ENCODE measurements around the gene UPK3BL1. TPM values are rescaled to one million over a fixed set of nuclear protein-coding genes. Genes with fewer than 3 reads are reported as not detected.
"Not testable (repeated sequence)": the region's sequence is repeated elsewhere in the genome, so short reads cannot be mapped to it uniquely, and the experiment has no call there.

UPK3BL1 gene
- total RNA-seq, 2 experiments from 2014 or later = 31.4 to 37.2 TPM

- ATAC-seq; DNase-seq; H3K36me3 Mint-ChIP-seq (ENCODE audit: low read depth); POLR2A ChIA-PET; H3K9me3 Mint-ChIP-seq (ENCODE audit: insufficient read depth); CTCF ChIA-PET; H3K4me1 Mint-ChIP-seq (ENCODE audit: low read depth); H3K27me3 Mint-ChIP-seq (ENCODE audit: low read depth); H3K4me3 Mint-ChIP-seq; H3K27ac Mint-ChIP-seq: not testable (repeated sequence)
Observed at GRCh38 chr7:102666850-102667249, 24.3 kb upstream of the UPK3BL1 start.

GRCh38 chr7:102664765-102665164 lies 22.2 kb upstream of the UPK3BL1 start:
- ATAC-seq; CTCF ChIA-PET; H3K27ac Mint-ChIP-seq; H3K36me3 Mint-ChIP-seq (ENCODE audit: low read depth); H3K27me3 Mint-ChIP-seq (ENCODE audit: low read depth); POLR2A ChIA-PET; H3K4me1 Mint-ChIP-seq (ENCODE audit: low read depth); H3K4me3 Mint-ChIP-seq; H3K9me3 Mint-ChIP-seq (ENCODE audit: insufficient read depth); DNase-seq: not testable (repeated sequence)

GRCh38 chr7:102649924-102650323 lies 7.3 kb upstream of the UPK3BL1 start, which contains the start of gene SPDYE2B:
Gene SPDYE2B, plus strand, starts transcription at chr7:102650319. Its CDS starts 2,030 bp downstream, at chr7:102652349.
- DNase-seq; H3K4me3 Mint-ChIP-seq; H3K4me1 Mint-ChIP-seq (ENCODE audit: low read depth); POLR2A ChIA-PET; CTCF ChIA-PET; H3K36me3 Mint-ChIP-seq (ENCODE audit: low read depth); H3K27ac Mint-ChIP-seq; ATAC-seq; H3K9me3 Mint-ChIP-seq (ENCODE audit: insufficient read depth); H3K27me3 Mint-ChIP-seq (ENCODE audit: low read depth): not testable (repeated sequence)

GRCh38 chr7:102647813-102648212 lies 5.2 kb upstream of the UPK3BL1 start:
- H3K36me3 Mint-ChIP-seq (ENCODE audit: low read depth); H3K4me1 Mint-ChIP-seq (ENCODE audit: low read depth); ATAC-seq; H3K27me3 Mint-ChIP-seq (ENCODE audit: low read depth); H3K9me3 Mint-ChIP-seq (ENCODE audit: insufficient read depth); POLR2A ChIA-PET; H3K4me3 Mint-ChIP-seq; CTCF ChIA-PET; DNase-seq; H3K27ac Mint-ChIP-seq: not testable (repeated sequence)

- POLR2A ChIA-PET; H3K36me3 Mint-ChIP-seq (ENCODE audit: low read depth); H3K4me3 Mint-ChIP-seq; CTCF ChIA-PET; H3K9me3 Mint-ChIP-seq (ENCODE audit: insufficient read depth); H3K27ac Mint-ChIP-seq; H3K27me3 Mint-ChIP-seq (ENCODE audit: low read depth); ATAC-seq; DNase-seq; H3K4me1 Mint-ChIP-seq (ENCODE audit: low read depth): not testable (repeated sequence)
Observed at GRCh38 chr7:102643404-102643803, 813 bp upstream of the UPK3BL1 start.

GRCh38 chr7:102638848-102639247 lies 3.7 kb downstream of the UPK3BL1 start:
- H3K36me3 Mint-ChIP-seq (ENCODE audit: low read depth); H3K27ac Mint-ChIP-seq; POLR2A ChIA-PET; H3K9me3 Mint-ChIP-seq (ENCODE audit: insufficient read depth); ATAC-seq; H3K27me3 Mint-ChIP-seq (ENCODE audit: low read depth); DNase-seq; H3K4me3 Mint-ChIP-seq; H3K4me1 Mint-ChIP-seq (ENCODE audit: low read depth); CTCF ChIA-PET: not testable (repeated sequence)

GRCh38 chr7:102636956-102637355 lies 5.6 kb downstream of the UPK3BL1 start:
- H3K27ac Mint-ChIP-seq; CTCF ChIA-PET; ATAC-seq; DNase-seq; H3K4me1 Mint-ChIP-seq (ENCODE audit: low read depth); POLR2A ChIA-PET; H3K36me3 Mint-ChIP-seq (ENCODE audit: low read depth); H3K4me3 Mint-ChIP-seq; H3K27me3 Mint-ChIP-seq (ENCODE audit: low read depth); H3K9me3 Mint-ChIP-seq (ENCODE audit: insufficient read depth): not testable (repeated sequence)

GRCh38 chr7:102635354-102635753 lies 7.2 kb downstream of the UPK3BL1 start:
- H3K4me1 Mint-ChIP-seq (ENCODE audit: low read depth); CTCF ChIA-PET; H3K27ac Mint-ChIP-seq; POLR2A ChIA-PET; H3K4me3 Mint-ChIP-seq; DNase-seq; H3K36me3 Mint-ChIP-seq (ENCODE audit: low read depth); H3K27me3 Mint-ChIP-seq (ENCODE audit: low read depth); ATAC-seq; H3K9me3 Mint-ChIP-seq (ENCODE audit: insufficient read depth): not testable (repeated sequence)

- H3K4me1 Mint-ChIP-seq (ENCODE audit: low read depth); H3K27me3 Mint-ChIP-seq (ENCODE audit: low read depth); H3K4me3 Mint-ChIP-seq; H3K36me3 Mint-ChIP-seq (ENCODE audit: low read depth); H3K9me3 Mint-ChIP-seq (ENCODE audit: insufficient read depth); POLR2A ChIA-PET; H3K27ac Mint-ChIP-seq; ATAC-seq; CTCF ChIA-PET: not testable (repeated sequence)
- DNase-seq = peak; percentile 9
Observed at GRCh38 chr7:102634299-102634698, 8.3 kb downstream of the UPK3BL1 start.

GRCh38 chr7:102630622-102631021 lies 12.0 kb downstream of the UPK3BL1 start:
- H3K36me3 Mint-ChIP-seq (ENCODE audit: low read depth); POLR2A ChIA-PET; DNase-seq: not testable (repeated sequence)

GRCh38 chr7:102627271-102627904 lies 15.2 kb downstream of the UPK3BL1 start:
- H3K4me3 Mint-ChIP-seq; H3K27ac Mint-ChIP-seq; ATAC-seq; H3K27me3 Mint-ChIP-seq (ENCODE audit: low read depth); DNase-seq; POLR2A ChIA-PET; H3K36me3 Mint-ChIP-seq (ENCODE audit: low read depth); CTCF ChIA-PET; H3K4me1 Mint-ChIP-seq (ENCODE audit: low read depth); H3K9me3 Mint-ChIP-seq (ENCODE audit: insufficient read depth): not testable (repeated sequence)

More at GRCh38 chr7:102630622-102631021, 12.0 kb downstream of the UPK3BL1 start:
- CTCF ChIA-PET; ATAC-seq; H3K9me3 Mint-ChIP-seq (ENCODE audit: insufficient read depth); H3K27ac Mint-ChIP-seq; H3K4me3 Mint-ChIP-seq; H3K27me3 Mint-ChIP-seq (ENCODE audit: low read depth); H3K4me1 Mint-ChIP-seq (ENCODE audit: low read depth): not testable (repeated sequence)

- H3K27ac Mint-ChIP-seq; ATAC-seq; CTCF ChIA-PET; H3K27me3 Mint-ChIP-seq (ENCODE audit: low read depth); DNase-seq; H3K9me3 Mint-ChIP-seq (ENCODE audit: insufficient read depth); H3K36me3 Mint-ChIP-seq (ENCODE audit: low read depth); H3K4me3 Mint-ChIP-seq; H3K4me1 Mint-ChIP-seq (ENCODE audit: low read depth); POLR2A ChIA-PET: not testable (repeated sequence)
Observed at GRCh38 chr7:102618122-102618521, 24.5 kb downstream of the UPK3BL1 start.

GRCh38 chr7:102616507-102617125 lies 26.0 kb downstream of the UPK3BL1 start, which contains the start of gene RASA4:
Gene RASA4, minus strand, starts transcription at chr7:102616756. Its CDS starts 67 bp downstream, at chr7:102616689.
- H3K36me3 Mint-ChIP-seq (ENCODE audit: low read depth); H3K9me3 Mint-ChIP-seq (ENCODE audit: insufficient read depth); CTCF ChIA-PET; H3K27me3 Mint-ChIP-seq (ENCODE audit: low read depth); H3K4me1 Mint-ChIP-seq (ENCODE audit: low read depth); H3K4me3 Mint-ChIP-seq; H3K27ac Mint-ChIP-seq; POLR2A ChIA-PET: not testable (repeated sequence)
- peak; percentile 99 for ATAC-seq
- DNase-seq = peak; percentile 55
